WTC11 (cell line): ENCODE results near the gene ITGA2. TPM values are rescaled to one million over a fixed set of nuclear protein-coding genes. Genes with fewer than 3 reads are reported as not detected.

Experiments used
- ATAC-seq: fragments of 200-7000 bp; cut with Tn5 transposase; 2 replicates; pipeline ENCODE4 v1.10.0; 2021; ENCODE audit warnings: mild to moderate bottlenecking, moderate library complexity
- CTCF ChIA-PET: fragments of 300-600 bp; sonication (Branson Sonifier 250); formaldehyde crosslinking; loops from one replicate; lab custom pipeline; 2021; ENCODE audit warnings: antibody characterized with exemption; lab: Charles Lee
- POLR2A ChIA-PET: fragments of 350-600 bp; sonication (Branson Sonifier 250); formaldehyde crosslinking; loops from one replicate; lab custom pipeline; 2021; ENCODE audit warnings: antibody characterized with exemption; lab: Charles Lee
- DNase-seq: peaks from one replicate; pipeline ENCODE4 v3.0.0; 2021; ENCODE audit warnings: low spot score
- H3K27ac Mint-ChIP-seq: 2 replicates; pipeline ENCODE4 v1.8.0; 2021; ENCODE audit warnings: mixed read lengths
- H3K27me3 Mint-ChIP-seq: 2 replicates; pipeline ENCODE4 v1.8.0; 2021; ENCODE audit warnings: low read depth, mild to moderate bottlenecking, moderate library complexity, mixed read lengths
- H3K36me3 Mint-ChIP-seq: 2 replicates; pipeline ENCODE4 v1.8.0; 2021; ENCODE audit warnings: mixed read lengths
- H3K4me1 Mint-ChIP-seq: 2 replicates; pipeline ENCODE4 v1.8.0; 2022; ENCODE audit warnings: mixed read lengths
- H3K4me3 Mint-ChIP-seq: 2 replicates; pipeline ENCODE4 v1.8.0; 2021; ENCODE audit warnings: mild to moderate bottlenecking, moderate library complexity, mixed read lengths
- H3K9me3 Mint-ChIP-seq: 2 replicates; pipeline ENCODE4 v1.8.0; 2021; ENCODE audit warnings: mixed read lengths
- CBFB ChIP-seq: sonication (generic); formaldehyde crosslinking; IDR thresholded peaks from 2 replicates; pipeline ENCODE4 v1.8.1; 2022; ENCODE audit warnings: mild to moderate bottlenecking, low read depth, missing genetic modification reagents
- FOXK1 ChIP-seq: sonication (generic); formaldehyde crosslinking; IDR thresholded peaks from 2 replicates; pipeline ENCODE4 v1.8.0; 2022; ENCODE audit warnings: mild to moderate bottlenecking, moderate library complexity, missing genetic modification reagents
- RORB ChIP-seq: fragments of 250-450 bp; sonication (Bioruptor Pico); IDR thresholded peaks from 2 replicates; pipeline ENCODE4 v1.9.0; 2021; ENCODE audit warnings: mild to moderate bottlenecking
- TP53 ChIP-seq: sonication (generic); formaldehyde crosslinking; IDR thresholded peaks from 2 replicates; pipeline ENCODE4 v1.8.1; 2023; ENCODE audit warnings: mild to moderate bottlenecking, missing genetic modification reagents
- ZBTB21 ChIP-seq: sonication (generic); formaldehyde crosslinking; IDR thresholded peaks from 2 replicates; pipeline ENCODE4 v1.8.1; 2023; ENCODE audit warnings: mild to moderate bottlenecking, missing genetic modification reagents, borderline replicate concordance
- ZNF219 ChIP-seq: sonication (generic); formaldehyde crosslinking; IDR thresholded peaks from 2 replicates; pipeline ENCODE4 v1.8.0; 2023; ENCODE audit warnings: missing genetic modification reagents, mild to moderate bottlenecking, borderline replicate concordance
- ZNF232 ChIP-seq: sonication (generic); formaldehyde crosslinking; IDR thresholded peaks from 2 replicates; pipeline ENCODE4 v1.8.0; 2022; ENCODE audit warnings: mild to moderate bottlenecking, missing genetic modification reagents
- ZNF263 ChIP-seq: sonication (generic); formaldehyde crosslinking; IDR thresholded peaks from 2 replicates; pipeline ENCODE4 v1.8.1; 2022; ENCODE audit warnings: low read depth, mild to moderate bottlenecking, moderate library complexity, missing genetic modification reagents
- total RNA-seq: library from RNA; stranded (reverse); gene quantifications from 3 replicates; pipeline ENCODE4 v1.2.3, GENCODE V29; 2021
- TF ChIP-seq, protein P1 (sequence below): sonication (generic); formaldehyde crosslinking; IDR thresholded peaks from 2 replicates; pipeline ENCODE4 v1.8.0; 2023; ENCODE audit warnings: mild to moderate bottlenecking, missing genetic modification reagents
- TF ChIP-seq, protein P2 (sequence below): sonication (generic); formaldehyde crosslinking; IDR thresholded peaks from 2 replicates; pipeline ENCODE4 v1.8.1; 2022; ENCODE audit warnings: mild to moderate bottlenecking, missing genetic modification reagents, moderate library complexity, borderline replicate concordance
- TF ChIP-seq, protein P3 (sequence below): sonication (generic); formaldehyde crosslinking; IDR thresholded peaks from 2 replicates; pipeline ENCODE4 v1.8.0; 2022; ENCODE audit warnings: mild to moderate bottlenecking, missing genetic modification reagents
- TF ChIP-seq, protein P4 (sequence below): fragments of 250-450 bp; sonication (Bioruptor Pico); IDR thresholded peaks from 2 replicates; pipeline ENCODE4 v1.9.0; 2021; ENCODE audit warnings: moderate library complexity, mild to moderate bottlenecking, inconsistent platforms, borderline replicate concordance
- TF ChIP-seq, protein P5 (sequence below): fragments of 250-450 bp; sonication (Bioruptor Pico); IDR thresholded peaks from 2 replicates; pipeline ENCODE4 v1.9.0; 2021; ENCODE audit warnings: mild to moderate bottlenecking, borderline replicate concordance
- TF ChIP-seq, protein P6 (sequence below): sonication (generic); formaldehyde crosslinking; IDR thresholded peaks from 2 replicates; pipeline ENCODE4 v1.8.1; 2022; ENCODE audit warnings: low read depth, mild to moderate bottlenecking, moderate library complexity, missing genetic modification reagents, borderline replicate concordance
- TF ChIP-seq, protein P7 (sequence below): sonication (generic); formaldehyde crosslinking; IDR thresholded peaks from 2 replicates; pipeline ENCODE4 v1.8.0; 2023; ENCODE audit warnings: missing genetic modification reagents, mild to moderate bottlenecking, borderline replicate concordance

Gene ITGA2
- total RNA-seq, 1 experiment from 2014 or later = 5.5 TPM

DNA sequence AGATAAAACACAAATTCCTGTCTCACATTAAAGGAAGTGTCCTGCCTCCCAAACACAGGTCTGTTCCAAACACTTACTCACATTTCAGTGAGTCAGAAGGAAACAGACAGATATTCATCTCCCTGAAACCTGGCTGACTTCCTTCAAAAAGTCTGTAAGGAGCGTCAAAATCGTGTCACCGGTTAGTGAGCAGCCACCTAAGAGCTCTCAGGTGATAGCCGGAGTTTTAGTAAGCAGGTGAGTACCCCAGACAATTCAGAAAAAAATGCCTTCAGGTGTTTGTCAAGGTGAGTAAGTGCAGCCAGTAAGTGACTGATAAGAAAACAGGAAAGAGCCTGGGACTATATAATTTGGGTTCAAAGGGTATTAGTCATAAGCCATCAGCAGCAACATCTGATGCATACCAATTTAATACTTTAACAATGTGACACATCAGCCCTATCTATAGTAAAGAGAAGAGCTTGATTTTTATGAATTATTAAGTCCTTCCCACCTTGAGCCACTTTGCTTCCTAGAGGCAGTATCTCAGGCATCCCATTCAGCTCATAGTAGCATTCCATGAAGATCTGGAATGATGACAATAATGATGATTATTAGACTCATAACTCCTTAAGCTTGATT is 1.3 kb upstream of the ITGA2 start:
- Mint-ChIP-seq H3K36me3 (no peaks in the 10 kb centered on the region), H3K27me3 (peaks cover 24% of the 10 kb centered on the region), H3K27ac (no peak overlapping the region), H3K9me3 (peaks cover 9% of the 10 kb centered on the region), H3K4me1 (peaks cover 30% of the 10 kb centered on the region), H3K4me3 (peak overlapping the region; percentile 74)
- TF ChIP-seq, protein P1, sequence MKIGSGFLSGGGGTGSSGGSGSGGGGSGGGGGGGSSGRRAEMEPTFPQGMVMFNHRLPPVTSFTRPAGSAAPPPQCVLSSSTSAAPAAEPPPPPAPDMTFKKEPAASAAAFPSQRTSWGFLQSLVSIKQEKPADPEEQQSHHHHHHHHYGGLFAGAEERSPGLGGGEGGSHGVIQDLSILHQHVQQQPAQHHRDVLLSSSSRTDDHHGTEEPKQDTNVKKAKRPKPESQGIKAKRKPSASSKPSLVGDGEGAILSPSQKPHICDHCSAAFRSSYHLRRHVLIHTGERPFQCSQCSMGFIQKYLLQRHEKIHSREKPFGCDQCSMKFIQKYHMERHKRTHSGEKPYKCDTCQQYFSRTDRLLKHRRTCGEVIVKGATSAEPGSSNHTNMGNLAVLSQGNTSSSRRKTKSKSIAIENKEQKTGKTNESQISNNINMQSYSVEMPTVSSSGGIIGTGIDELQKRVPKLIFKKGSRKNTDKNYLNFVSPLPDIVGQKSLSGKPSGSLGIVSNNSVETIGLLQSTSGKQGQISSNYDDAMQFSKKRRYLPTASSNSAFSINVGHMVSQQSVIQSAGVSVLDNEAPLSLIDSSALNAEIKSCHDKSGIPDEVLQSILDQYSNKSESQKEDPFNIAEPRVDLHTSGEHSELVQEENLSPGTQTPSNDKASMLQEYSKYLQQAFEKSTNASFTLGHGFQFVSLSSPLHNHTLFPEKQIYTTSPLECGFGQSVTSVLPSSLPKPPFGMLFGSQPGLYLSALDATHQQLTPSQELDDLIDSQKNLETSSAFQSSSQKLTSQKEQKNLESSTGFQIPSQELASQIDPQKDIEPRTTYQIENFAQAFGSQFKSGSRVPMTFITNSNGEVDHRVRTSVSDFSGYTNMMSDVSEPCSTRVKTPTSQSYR (CRISPR knock-in tag) = no peak
- no peak for TF ChIP-seq ZBTB21 (CRISPR knock-in tag)
- TF ChIP-seq, protein P2, sequence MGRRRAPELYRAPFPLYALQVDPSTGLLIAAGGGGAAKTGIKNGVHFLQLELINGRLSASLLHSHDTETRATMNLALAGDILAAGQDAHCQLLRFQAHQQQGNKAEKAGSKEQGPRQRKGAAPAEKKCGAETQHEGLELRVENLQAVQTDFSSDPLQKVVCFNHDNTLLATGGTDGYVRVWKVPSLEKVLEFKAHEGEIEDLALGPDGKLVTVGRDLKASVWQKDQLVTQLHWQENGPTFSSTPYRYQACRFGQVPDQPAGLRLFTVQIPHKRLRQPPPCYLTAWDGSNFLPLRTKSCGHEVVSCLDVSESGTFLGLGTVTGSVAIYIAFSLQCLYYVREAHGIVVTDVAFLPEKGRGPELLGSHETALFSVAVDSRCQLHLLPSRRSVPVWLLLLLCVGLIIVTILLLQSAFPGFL (CRISPR knock-in tag) = no peak
- no peak for TF ChIP-seq FOXK1
- no peak for TF ChIP-seq TP53
- TF ChIP-seq, protein P3, sequence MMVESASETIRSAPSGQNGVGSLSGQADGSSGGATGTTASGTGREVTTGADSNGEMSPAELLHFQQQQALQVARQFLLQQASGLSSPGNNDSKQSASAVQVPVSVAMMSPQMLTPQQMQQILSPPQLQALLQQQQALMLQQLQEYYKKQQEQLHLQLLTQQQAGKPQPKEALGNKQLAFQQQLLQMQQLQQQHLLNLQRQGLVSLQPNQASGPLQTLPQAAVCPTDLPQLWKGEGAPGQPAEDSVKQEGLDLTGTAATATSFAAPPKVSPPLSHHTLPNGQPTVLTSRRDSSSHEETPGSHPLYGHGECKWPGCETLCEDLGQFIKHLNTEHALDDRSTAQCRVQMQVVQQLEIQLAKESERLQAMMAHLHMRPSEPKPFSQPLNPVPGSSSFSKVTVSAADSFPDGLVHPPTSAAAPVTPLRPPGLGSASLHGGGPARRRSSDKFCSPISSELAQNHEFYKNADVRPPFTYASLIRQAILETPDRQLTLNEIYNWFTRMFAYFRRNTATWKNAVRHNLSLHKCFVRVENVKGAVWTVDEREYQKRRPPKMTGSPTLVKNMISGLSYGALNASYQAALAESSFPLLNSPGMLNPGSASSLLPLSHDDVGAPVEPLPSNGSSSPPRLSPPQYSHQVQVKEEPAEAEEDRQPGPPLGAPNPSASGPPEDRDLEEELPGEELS (CRISPR knock-in tag) = no peak
- TF ChIP-seq, protein P4, sequence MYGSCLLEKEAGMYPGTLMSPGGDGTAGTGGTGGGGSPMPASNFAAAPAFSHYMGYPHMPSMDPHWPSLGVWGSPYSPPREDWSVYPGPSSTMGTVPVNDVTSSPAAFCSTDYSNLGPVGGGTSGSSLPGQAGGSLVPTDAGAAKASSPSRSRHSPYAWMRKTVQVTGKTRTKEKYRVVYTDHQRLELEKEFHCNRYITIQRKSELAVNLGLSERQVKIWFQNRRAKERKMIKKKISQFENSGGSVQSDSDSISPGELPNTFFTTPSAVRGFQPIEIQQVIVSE (CRISPR knock-in tag) = no peak
- TF ChIP-seq, protein P5, sequence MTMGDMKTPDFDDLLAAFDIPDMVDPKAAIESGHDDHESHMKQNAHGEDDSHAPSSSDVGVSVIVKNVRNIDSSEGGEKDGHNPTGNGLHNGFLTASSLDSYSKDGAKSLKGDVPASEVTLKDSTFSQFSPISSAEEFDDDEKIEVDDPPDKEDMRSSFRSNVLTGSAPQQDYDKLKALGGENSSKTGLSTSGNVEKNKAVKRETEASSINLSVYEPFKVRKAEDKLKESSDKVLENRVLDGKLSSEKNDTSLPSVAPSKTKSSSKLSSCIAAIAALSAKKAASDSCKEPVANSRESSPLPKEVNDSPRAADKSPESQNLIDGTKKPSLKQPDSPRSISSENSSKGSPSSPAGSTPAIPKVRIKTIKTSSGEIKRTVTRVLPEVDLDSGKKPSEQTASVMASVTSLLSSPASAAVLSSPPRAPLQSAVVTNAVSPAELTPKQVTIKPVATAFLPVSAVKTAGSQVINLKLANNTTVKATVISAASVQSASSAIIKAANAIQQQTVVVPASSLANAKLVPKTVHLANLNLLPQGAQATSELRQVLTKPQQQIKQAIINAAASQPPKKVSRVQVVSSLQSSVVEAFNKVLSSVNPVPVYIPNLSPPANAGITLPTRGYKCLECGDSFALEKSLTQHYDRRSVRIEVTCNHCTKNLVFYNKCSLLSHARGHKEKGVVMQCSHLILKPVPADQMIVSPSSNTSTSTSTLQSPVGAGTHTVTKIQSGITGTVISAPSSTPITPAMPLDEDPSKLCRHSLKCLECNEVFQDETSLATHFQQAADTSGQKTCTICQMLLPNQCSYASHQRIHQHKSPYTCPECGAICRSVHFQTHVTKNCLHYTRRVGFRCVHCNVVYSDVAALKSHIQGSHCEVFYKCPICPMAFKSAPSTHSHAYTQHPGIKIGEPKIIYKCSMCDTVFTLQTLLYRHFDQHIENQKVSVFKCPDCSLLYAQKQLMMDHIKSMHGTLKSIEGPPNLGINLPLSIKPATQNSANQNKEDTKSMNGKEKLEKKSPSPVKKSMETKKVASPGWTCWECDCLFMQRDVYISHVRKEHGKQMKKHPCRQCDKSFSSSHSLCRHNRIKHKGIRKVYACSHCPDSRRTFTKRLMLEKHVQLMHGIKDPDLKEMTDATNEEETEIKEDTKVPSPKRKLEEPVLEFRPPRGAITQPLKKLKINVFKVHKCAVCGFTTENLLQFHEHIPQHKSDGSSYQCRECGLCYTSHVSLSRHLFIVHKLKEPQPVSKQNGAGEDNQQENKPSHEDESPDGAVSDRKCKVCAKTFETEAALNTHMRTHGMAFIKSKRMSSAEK (CRISPR knock-in tag) = no peak
- TF ChIP-seq RORB (CRISPR knock-in tag) = no peak
- TF ChIP-seq CBFB (CRISPR knock-in tag) = no peak
- TF ChIP-seq ZNF232 (CRISPR knock-in tag) = no peak
- TF ChIP-seq, protein P6, sequence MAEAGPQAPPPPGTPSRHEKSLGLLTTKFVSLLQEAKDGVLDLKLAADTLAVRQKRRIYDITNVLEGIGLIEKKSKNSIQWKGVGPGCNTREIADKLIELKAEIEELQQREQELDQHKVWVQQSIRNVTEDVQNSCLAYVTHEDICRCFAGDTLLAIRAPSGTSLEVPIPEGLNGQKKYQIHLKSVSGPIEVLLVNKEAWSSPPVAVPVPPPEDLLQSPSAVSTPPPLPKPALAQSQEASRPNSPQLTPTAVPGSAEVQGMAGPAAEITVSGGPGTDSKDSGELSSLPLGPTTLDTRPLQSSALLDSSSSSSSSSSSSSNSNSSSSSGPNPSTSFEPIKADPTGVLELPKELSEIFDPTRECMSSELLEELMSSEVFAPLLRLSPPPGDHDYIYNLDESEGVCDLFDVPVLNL (CRISPR knock-in tag) = no peak
- TF ChIP-seq ZNF263 = no peak
- no peak for TF ChIP-seq ZNF219 (CRISPR knock-in tag)
- TF ChIP-seq, protein P7, sequence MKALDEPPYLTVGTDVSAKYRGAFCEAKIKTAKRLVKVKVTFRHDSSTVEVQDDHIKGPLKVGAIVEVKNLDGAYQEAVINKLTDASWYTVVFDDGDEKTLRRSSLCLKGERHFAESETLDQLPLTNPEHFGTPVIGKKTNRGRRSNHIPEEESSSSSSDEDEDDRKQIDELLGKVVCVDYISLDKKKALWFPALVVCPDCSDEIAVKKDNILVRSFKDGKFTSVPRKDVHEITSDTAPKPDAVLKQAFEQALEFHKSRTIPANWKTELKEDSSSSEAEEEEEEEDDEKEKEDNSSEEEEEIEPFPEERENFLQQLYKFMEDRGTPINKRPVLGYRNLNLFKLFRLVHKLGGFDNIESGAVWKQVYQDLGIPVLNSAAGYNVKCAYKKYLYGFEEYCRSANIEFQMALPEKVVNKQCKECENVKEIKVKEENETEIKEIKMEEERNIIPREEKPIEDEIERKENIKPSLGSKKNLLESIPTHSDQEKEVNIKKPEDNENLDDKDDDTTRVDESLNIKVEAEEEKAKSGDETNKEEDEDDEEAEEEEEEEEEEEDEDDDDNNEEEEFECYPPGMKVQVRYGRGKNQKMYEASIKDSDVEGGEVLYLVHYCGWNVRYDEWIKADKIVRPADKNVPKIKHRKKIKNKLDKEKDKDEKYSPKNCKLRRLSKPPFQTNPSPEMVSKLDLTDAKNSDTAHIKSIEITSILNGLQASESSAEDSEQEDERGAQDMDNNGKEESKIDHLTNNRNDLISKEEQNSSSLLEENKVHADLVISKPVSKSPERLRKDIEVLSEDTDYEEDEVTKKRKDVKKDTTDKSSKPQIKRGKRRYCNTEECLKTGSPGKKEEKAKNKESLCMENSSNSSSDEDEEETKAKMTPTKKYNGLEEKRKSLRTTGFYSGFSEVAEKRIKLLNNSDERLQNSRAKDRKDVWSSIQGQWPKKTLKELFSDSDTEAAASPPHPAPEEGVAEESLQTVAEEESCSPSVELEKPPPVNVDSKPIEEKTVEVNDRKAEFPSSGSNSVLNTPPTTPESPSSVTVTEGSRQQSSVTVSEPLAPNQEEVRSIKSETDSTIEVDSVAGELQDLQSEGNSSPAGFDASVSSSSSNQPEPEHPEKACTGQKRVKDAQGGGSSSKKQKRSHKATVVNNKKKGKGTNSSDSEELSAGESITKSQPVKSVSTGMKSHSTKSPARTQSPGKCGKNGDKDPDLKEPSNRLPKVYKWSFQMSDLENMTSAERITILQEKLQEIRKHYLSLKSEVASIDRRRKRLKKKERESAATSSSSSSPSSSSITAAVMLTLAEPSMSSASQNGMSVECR = no peak
- POLR2A ChIA-PET = no interaction called here
- CTCF ChIA-PET = interaction anchor here (0.6 to 1.0 kb wide), 3 partner anchors 9 to 127 kb away, joined by 3 to 6 read pairs (median 4); no protein-coding TSS in a partner anchor
- DNase-seq (no peak), ATAC-seq (no peak)
